ENCODE measurements around the gene PRICKLE1. TPM values are rescaled to one million over a fixed set of nuclear protein-coding genes. Genes with fewer than 3 reads are reported as not detected.

PRICKLE1 gene
- total RNA-seq, 1 experiment from 2014 or later: 0.50 TPM

GRCh38 chr12:42524716-42525115 lies 64.8 kb downstream of the PRICKLE1 start:
- peak; percentile 85 for DNase-seq (ENCODE audit: low read depth, low spot score)
- in situ Hi-C loops (cut with HindIII; ENCODE audit: low pct_unique_long_range_greater_than_20kb, low sequenced_read_pairs): no loop called here

DNA sequence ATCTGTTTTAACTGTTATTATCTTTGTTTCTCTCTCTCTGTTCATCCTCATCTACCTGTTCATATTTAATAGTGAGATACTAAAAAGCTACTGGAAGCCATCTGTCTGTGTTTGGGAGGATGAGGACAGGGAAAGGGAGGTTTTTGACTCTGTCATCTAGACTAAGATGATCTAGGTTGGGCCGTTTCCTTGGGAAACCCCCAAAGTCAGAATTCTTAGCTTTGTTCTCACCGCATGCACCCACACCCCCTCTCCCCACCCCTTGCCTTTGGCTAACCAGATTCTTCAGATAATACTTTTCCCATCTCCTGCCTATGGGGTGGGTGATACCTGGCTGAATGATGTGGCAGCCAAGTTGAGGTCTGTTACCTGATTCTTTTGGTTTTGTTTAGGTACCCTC lies 73.0 kb downstream of the PRICKLE1 start:
- DNase-seq (ENCODE audit: low read depth, low spot score): no peak
- in situ Hi-C loops (cut with HindIII; ENCODE audit: low pct_unique_long_range_greater_than_20kb, low sequenced_read_pairs): no loop called here

GRCh38 chr12:42511656-42512055 lies 77.9 kb downstream of the PRICKLE1 start:
- DNase-seq (ENCODE audit: low read depth, low spot score): peak; percentile 69
- in situ Hi-C loops (cut with HindIII; ENCODE audit: low pct_unique_long_range_greater_than_20kb, low sequenced_read_pairs): no loop called here

DNA sequence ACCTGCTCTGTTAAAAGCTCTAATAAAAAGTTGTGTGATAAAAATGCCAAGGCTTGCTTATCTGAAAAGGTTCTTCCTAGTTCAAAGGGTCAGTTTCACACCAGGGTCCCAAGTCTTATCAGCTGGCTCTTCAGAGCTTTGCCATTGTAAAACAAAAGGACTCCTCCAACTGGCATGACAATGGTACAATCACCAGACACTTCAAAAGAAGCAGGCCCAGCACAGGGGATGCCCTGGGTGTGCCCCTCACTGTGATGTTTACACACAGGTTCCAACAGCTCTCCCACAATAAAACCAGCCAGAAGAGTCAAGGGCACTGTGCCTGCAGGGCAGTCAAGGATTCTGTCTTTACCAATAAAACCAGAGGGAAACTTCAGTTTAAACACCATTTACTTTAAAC lies 78.7 kb downstream of the PRICKLE1 start:
- in situ Hi-C loops (cut with HindIII; ENCODE audit: low pct_unique_long_range_greater_than_20kb, low sequenced_read_pairs): no loop called here
- no peak for DNase-seq (ENCODE audit: low read depth, low spot score)

GRCh38 chr12:42508913-42509460 lies 80.6 kb downstream of the PRICKLE1 start:
- no peak for DNase-seq (ENCODE audit: low read depth, low spot score)
- in situ Hi-C loops (cut with HindIII; ENCODE audit: low pct_unique_long_range_greater_than_20kb, low sequenced_read_pairs): no loop called here

GRCh38 chr12:42507565-42507964 lies 82.0 kb downstream of the PRICKLE1 start:
- in situ Hi-C loops (cut with HindIII; ENCODE audit: low pct_unique_long_range_greater_than_20kb, low sequenced_read_pairs): no loop called here
- no peak for DNase-seq (ENCODE audit: low read depth, low spot score)

- in situ Hi-C loops (cut with HindIII; ENCODE audit: low pct_unique_long_range_greater_than_20kb, low sequenced_read_pairs): no loop called here
- DNase-seq (ENCODE audit: low read depth, low spot score): no peak
These were observed 82.5 kb downstream of the PRICKLE1 start for GRCh38 chr12:42507081-42507480.

- in situ Hi-C loops (cut with HindIII; ENCODE audit: low pct_unique_long_range_greater_than_20kb, low sequenced_read_pairs): no loop called here
- no peak for DNase-seq (ENCODE audit: low read depth, low spot score)
These were observed 85.5 kb downstream of the PRICKLE1 start for GRCh38 chr12:42504049-42504448.

- DNase-seq (ENCODE audit: low read depth, low spot score): no peak
- in situ Hi-C loops (cut with HindIII; ENCODE audit: low pct_unique_long_range_greater_than_20kb, low sequenced_read_pairs): no loop called here
These were observed 86.9 kb downstream of the PRICKLE1 start for GRCh38 chr12:42502682-42503081.

- in situ Hi-C loops (cut with HindIII; ENCODE audit: low pct_unique_long_range_greater_than_20kb, low sequenced_read_pairs): no loop called here
These were observed 90.8 kb downstream of the PRICKLE1 start for GRCh38 chr12:42498549-42499247.

GRCh38 chr12:42496886-42497285 lies 92.7 kb downstream of the PRICKLE1 start:
- in situ Hi-C loops (cut with HindIII; ENCODE audit: low pct_unique_long_range_greater_than_20kb, low sequenced_read_pairs): no loop called here
- DNase-seq (ENCODE audit: low read depth, low spot score): no peak

More at GRCh38 chr12:42498549-42499247, 90.8 kb downstream of the PRICKLE1 start:
- no peak for DNase-seq (ENCODE audit: low read depth, low spot score)

DNA sequence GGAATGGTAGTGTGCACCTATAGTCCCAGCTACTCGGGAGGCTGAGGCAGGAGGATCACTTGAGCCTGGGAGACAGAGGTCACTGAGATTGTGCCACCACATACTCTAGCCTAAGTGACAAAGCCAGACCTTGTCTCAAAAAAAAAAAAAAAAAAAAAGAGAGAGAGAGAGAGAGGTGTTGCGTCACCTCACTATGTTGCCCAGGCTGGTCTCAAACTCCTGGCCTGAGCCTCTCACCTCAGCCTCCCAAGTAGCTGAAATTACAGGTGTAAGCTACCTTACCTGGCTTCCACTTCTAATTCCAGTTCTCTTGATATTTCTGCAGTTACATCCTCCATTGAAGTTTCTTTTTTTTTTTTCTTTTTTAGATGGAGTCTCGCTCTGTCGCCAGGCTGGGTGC lies 94.3 kb downstream of the PRICKLE1 start:
- DNase-seq (ENCODE audit: low read depth, low spot score): no peak
- in situ Hi-C loops (cut with HindIII; ENCODE audit: low pct_unique_long_range_greater_than_20kb, low sequenced_read_pairs): no loop called here

DNA sequence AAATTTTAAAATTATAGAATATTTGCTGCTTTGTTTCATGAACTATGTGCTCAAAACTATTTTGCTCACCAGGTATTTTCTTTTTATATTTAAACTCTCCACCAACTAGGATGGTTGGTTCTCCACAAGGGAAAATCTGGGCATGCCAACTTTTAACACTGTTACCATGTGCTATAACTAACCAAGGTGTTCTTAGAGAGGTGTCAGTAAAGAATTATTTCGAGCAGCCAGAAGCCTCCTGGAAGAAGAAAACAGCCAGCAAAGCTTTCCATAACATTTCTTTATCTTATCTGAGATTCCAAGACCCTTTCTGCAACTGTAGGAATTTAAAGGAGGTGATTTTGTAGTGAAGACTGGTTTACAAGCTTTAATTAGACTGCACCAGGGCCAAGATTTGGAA lies 97.3 kb downstream of the PRICKLE1 start:
- DNase-seq (ENCODE audit: low read depth, low spot score): no peak
- in situ Hi-C loops (cut with HindIII; ENCODE audit: low pct_unique_long_range_greater_than_20kb, low sequenced_read_pairs): no loop called here

GRCh38 chr12:42490261-42490842 lies 99.2 kb downstream of the PRICKLE1 start:
- in situ Hi-C loops (cut with HindIII; ENCODE audit: low pct_unique_long_range_greater_than_20kb, low sequenced_read_pairs): no loop called here
- no peak for DNase-seq (ENCODE audit: low read depth, low spot score)

- no peak for DNase-seq (ENCODE audit: low read depth, low spot score)
- in situ Hi-C loops (cut with HindIII; ENCODE audit: low pct_unique_long_range_greater_than_20kb, low sequenced_read_pairs): no loop called here
These were observed 103.1 kb downstream of the PRICKLE1 start for GRCh38 chr12:42486407-42486806.

- DNase-seq (ENCODE audit: low read depth, low spot score): no peak
- in situ Hi-C loops (cut with HindIII; ENCODE audit: low pct_unique_long_range_greater_than_20kb, low sequenced_read_pairs): no loop called here
These were observed 103.7 kb downstream of the PRICKLE1 start for GRCh38 chr12:42485823-42486222.

GRCh38 chr12:42484996-42485395 lies 104.5 kb downstream of the PRICKLE1 start:
- DNase-seq (ENCODE audit: low read depth, low spot score): peak; percentile 31
- in situ Hi-C loops (cut with HindIII; ENCODE audit: low pct_unique_long_range_greater_than_20kb, low sequenced_read_pairs): no loop called here

GRCh38 chr12:42483521-42483790 lies 106.1 kb downstream of the PRICKLE1 start:
- no peak for DNase-seq (ENCODE audit: low read depth, low spot score)
- in situ Hi-C loops (cut with HindIII; ENCODE audit: low pct_unique_long_range_greater_than_20kb, low sequenced_read_pairs): no loop called here

GRCh38 chr12:42482748-42483520 lies 106.6 kb downstream of the PRICKLE1 start:
- peak; percentile 68 for DNase-seq (ENCODE audit: low read depth, low spot score)
- in situ Hi-C loops (cut with HindIII; ENCODE audit: low pct_unique_long_range_greater_than_20kb, low sequenced_read_pairs): no loop called here
